Spleen (tissue), 11 donors: ENCODE data around the gene OTUD7B. TPM values are rescaled to one million over a fixed set of nuclear protein-coding genes. Genes with fewer than 3 reads are reported as not detected.

Experiments used
- DNase-seq: peaks from one replicate; pipeline ENCODE4 v3.0.0-alpha.2; 2020
- H3K27ac ChIP-seq, 8 donors: fragments of 200-600 bp; sonication (generic) in 7 of 8; 1 replicate in 4 of 8; 2 replicates in 4 of 8; pipeline versions ENCODE4 v1.5.0 to v1.8.0; 2016 to 2021; ENCODE audit warnings: inconsistent platforms in 4 of 8, mild to moderate bottlenecking in 4 of 8, moderate library complexity in 1 of 8
- H3K27me3 ChIP-seq, 7 donors: fragments of 200-600 bp; sonication (generic) in 6 of 7; replicated peaks in 1 of 7; 1 replicate in 4 of 7; 2 replicates in 3 of 7; pipeline versions ENCODE4 v1.5.0 to v1.8.0; 2016 to 2021; ENCODE audit warnings: inconsistent platforms in 3 of 7, mild to moderate bottlenecking in 1 of 7
- H3K36me3 ChIP-seq, 6 donors: fragments of 200-600 bp; sonication (generic) in 5 of 6; 1 replicate in 4 of 6; 2 replicates in 2 of 6; pipeline versions ENCODE4 v1.5.0 to v1.8.0; 2016 to 2021; ENCODE audit warnings: inconsistent platforms in 2 of 6
- H3K4me1 ChIP-seq, 6 donors: fragments of 200-600 bp; sonication (generic) in 5 of 6; 1 replicate in 3 of 6; 2 replicates in 3 of 6; pipeline versions ENCODE4 v1.5.0 to v1.8.0; 2016 to 2021; ENCODE audit warnings: inconsistent platforms in 3 of 6
- H3K4me3 ChIP-seq, 8 donors: fragments of 200-600 bp; sonication (generic) in 7 of 8; 1 replicate in 4 of 8; 2 replicates in 4 of 8; pipeline versions ENCODE4 v1.5.0 to v1.8.0; 2016 to 2021; ENCODE audit warnings: inconsistent platforms in 4 of 8, mild to moderate bottlenecking in 4 of 8, moderate library complexity in 2 of 8
- H3K9me3 ChIP-seq, 8 donors: fragments of 200-600 bp; sonication (generic) in 7 of 8; 1 replicate in 4 of 8; 2 replicates in 4 of 8; pipeline versions ENCODE4 v1.5.0 to v1.8.0; 2016 to 2021; ENCODE audit warnings: inconsistent platforms in 4 of 8
- CTCF ChIP-seq, 11 experiments: fragments of 200-600 bp in 7 of 11; fragments of 450-650 bp in 4 of 11; sonication (generic) in 4 of 11; IDR thresholded peaks in 8 of 11; conservative IDR thresholded peaks in 3 of 11; 1 replicate in 7 of 11; 2 replicates in 4 of 11; pipeline versions ENCODE4 v1.4.0 to v1.8.0; 2016 to 2021; ENCODE audit warnings: antibody characterized with exemption in 11 of 11, inconsistent platforms in 4 of 11, mild to moderate bottlenecking in 1 of 11
- POLR2A ChIP-seq, 3 donors: fragments of 450-650 bp; IDR thresholded peaks; one replicate each; pipeline ENCODE4 v1.5.1; 2017; ENCODE audit warnings: antibody characterized with exemption in 3 of 3, mild to moderate bottlenecking in 1 of 3
- POLR2AphosphoS5 ChIP-seq, 3 donors: sonication (generic); formaldehyde crosslinking; IDR thresholded peaks; one replicate each; pipeline ENCODE4 v1.5.1; 2017; ENCODE audit warnings: antibody characterized with exemption in 3 of 3
- WGBS, 5 donors: extraction: QIAGEN DNeasy Blood & Tissue Kit in 3 of 5; methylation state at CpG; one replicate each; pipeline versions ENCODE4 v1.1.5 to v1.1.7; 2013 to 2018; 5-methylcytosine and 5-hydroxymethylcytosine counted together
- intact Hi-C: fragments of 100-400 bp; cut with DNase I; formaldehyde crosslinking; loops from one replicate; pipeline ENCODE4 v1.15.0; 2023; ENCODE audit warnings: low total_unique reads
- polyA plus RNA-seq, 3 donors: library from polyadenylated mRNA; stranded (reverse); fragments of 200-250 nt; gene quantifications; one replicate each; pipeline ENCODE4 v1.2.1, GENCODE V29; 2013
- total RNA-seq, 7 donors: library from RNA; depleted of rRNA in 3 of 7; stranded (reverse); fragments of >200 nt in 3 of 7; fragmentation: NEBNext Ultra II Directional in 4 of 7; extraction: Animal tissue kit (Norgen Biotek cat#: 25700) in 4 of 7; gene quantifications; one replicate each; pipeline versions ENCODE4 v1.1.0 to v1.2.1, GENCODE V29; 2016 to 2021
- donor health status: healthy with polysubstance abuse.
- donor health status: DM: no; HTN: no; CAD: no; lungs with moderate emphysema.
- donor health status: DM: no; HTN: no; CAD: no.
- donor health status: Bipolar disorder and iron deficiency.
- donor health status: healthy.
- donor health status: DM: no; HTN: no; CAD: no.
- donor health status: DM: yes; HTN: yes; CAD: no.

Gene OTUD7B
- total and polyA plus RNA-seq, 10 donors = 0.70 to 20.5 (median 12.1) TPM

GRCh38 chr1:149925751-149926150, 84.8 kb downstream of the OTUD7B start:
- Histone ChIP-seq H3K9me3 (no peaks in the 10 kb centered on the region), H3K4me3 (peak overlapping the region in 1 of 8 donors; percentile 84), H3K27me3 (no peaks in the 10 kb centered on the region), H3K4me1 (peaks cover 24 to 63% (median 42%) of the 10 kb centered on the region in 6 donors), H3K27ac (no peak overlapping the region), H3K36me3 (peaks cover 19 to 59% (median 47%) of the 10 kb centered on the region in 6 donors)
- intact Hi-C loops = no loop called here
- 66 to 96% (median 87%) methylated on average over 2 of the region's 2 CpGs for WGBS, 5 donors
- TF ChIP-seq CTCF (IDR thresholded peaks at IDR 0.05 in 8 of 11, conservative IDR thresholded peaks at IDR 0.05 in 3 of 11) (no peak), POLR2A (IDR thresholded peaks at IDR 0.05) (no peak), POLR2AphosphoS5 (IDR thresholded peaks at IDR 0.05) (no peak)
- DNase-seq = no peak

GRCh38 chr1:149925345-149925744, 85.2 kb downstream of the OTUD7B start:
- Histone ChIP-seq H3K9me3 (no peaks in the 10 kb centered on the region), H3K27me3 (no peaks in the 10 kb centered on the region), H3K36me3 (peaks cover 19 to 59% (median 47%) of the 10 kb centered on the region in 6 donors), H3K27ac (no peak overlapping the region), H3K4me3 (peak overlapping the region in 1 of 8 donors; percentile 84), H3K4me1 (peaks cover 24 to 62% (median 42%) of the 10 kb centered on the region in 6 donors)
- TF ChIP-seq CTCF (IDR thresholded peaks at IDR 0.05 in 8 of 11, conservative IDR thresholded peaks at IDR 0.05 in 3 of 11) (no peak), POLR2A (IDR thresholded peaks at IDR 0.05) (no peak), POLR2AphosphoS5 (IDR thresholded peaks at IDR 0.05) (no peak)
- intact Hi-C loops = no loop called here
- no peak for DNase-seq
- 86 to 95% (median 90%) methylated on average over 3 of the region's 3 CpGs for WGBS, 5 donors

GRCh38 chr1:149923626-149924025, 86.9 kb downstream of the OTUD7B start:
- no peaks in the 10 kb centered on the region for H3K9me3 ChIP-seq
- DNase-seq = no peak
- intact Hi-C loops = no loop called here
- H3K27me3 ChIP-seq = peaks cover 0 to 4% (median 0%) of the 10 kb centered on the region in 7 donors
- WGBS, 5 donors = 83 to 93% (median 86%) methylated on average over 10 of the region's 10 CpGs
- H3K27ac ChIP-seq = no peak overlapping the region
- H3K36me3 ChIP-seq = peaks cover 19 to 59% (median 47%) of the 10 kb centered on the region in 6 donors
- TF ChIP-seq CTCF (IDR thresholded peaks at IDR 0.05 in 8 of 11, conservative IDR thresholded peaks at IDR 0.05 in 3 of 11) (no peak), POLR2A (IDR thresholded peaks at IDR 0.05) (no peak), POLR2AphosphoS5 (IDR thresholded peaks at IDR 0.05) (no peak)
- peaks cover 24 to 45% (median 34%) of the 10 kb centered on the region in 6 donors for H3K4me1 ChIP-seq
- H3K4me3 ChIP-seq = no peak overlapping the region

- Histone ChIP-seq H3K9me3 (no peaks in the 10 kb centered on the region), H3K4me1 (peaks cover 0 to 30% (median 23%) of the 10 kb centered on the region in 6 donors), H3K27ac (peak within 1 kb of the TSS in 2 of 8 donors; percentile 3 to 30), H3K36me3 (peaks cover 3 to 16% (median 7%) of the 10 kb centered on the region in 6 donors), H3K4me3 (peak within 1 kb of the TSS; percentile 22 to 75 (median 38)), H3K27me3 (peaks cover 0 to 26% (median 8%) of the 10 kb centered on the region in 7 donors)
- DNase-seq = no peak
- WGBS, 5 donors = 0 to 3% (median 1%) methylated on average over 17 to 24 of the region's 24 CpGs
- intact Hi-C loops = no loop called here
- TF ChIP-seq POLR2AphosphoS5 (IDR thresholded peaks at IDR 0.05) = peak in 2 of 3 donors; percentile 34 to 59
- no peak for TF ChIP-seq POLR2A (IDR thresholded peaks at IDR 0.05)
Measured at GRCh38 chr1:149917571-149918144, 92.9 kb downstream of the OTUD7B start, which contains the start of gene SV2A. SV2A (minus strand) TSS chr1:149917844; CDS start chr1:149913840, 4,004 bp downstream.
